ENCODE data around the gene LUZP1. TPM values are rescaled to one million over a fixed set of nuclear protein-coding genes. Genes with fewer than 3 reads are reported as not detected.

LUZP1 gene
- total and polyA plus RNA-seq, 2 donors (not counting 3 experiments of a cell fraction or from before 2014, with no cell fraction given) = 26.3 to 82.4 TPM

- no peak overlapping the region for H3K4me2 ChIP-seq (ENCODE audit: insufficient read depth, low read length)
- H2AFZ ChIP-seq (ENCODE audit: low read depth, low read length) = no peak overlapping the region
- H3K79me2 ChIP-seq (ENCODE audit: control insufficient read depth, insufficient read depth, low read length) = peaks cover 45% of the 10 kb centered on the region
- H3K9ac ChIP-seq (replicated peaks; ENCODE audit: extremely low read depth, insufficient read depth, low read length) = no peak overlapping the region
- DNase-seq (ENCODE audit: low read depth, low spot score) (no peak), FAIRE-seq (no peak)
- H3K36me3 ChIP-seq (ENCODE audit: control insufficient read depth in 2 of 2, extremely low read depth in 1 of 2, insufficient read depth in 2 of 2, low read length in 2 of 2) = peaks cover 28 to 58% of the 10 kb centered on the region in 2 experiments
- TF ChIP-seq FOS (IDR thresholded peaks at IDR 0.05; ENCODE audit: borderline replicate concordance, insufficient read depth, low read length) = no peak
- no peak for TF ChIP-seq EZH2 (IDR thresholded peaks at IDR 0.05; ENCODE audit: borderline replicate concordance, low read depth, low read length, severe bottlenecking)
- TF ChIP-seq CTCF (IDR thresholded peaks at IDR 0.05; ENCODE audit: extremely low read depth in 1 of 2, insufficient read depth in 1 of 2, low read depth in 1 of 2, low read length in 2 of 2) = no peak
- no peak for TF ChIP-seq MYC (IDR thresholded peaks at IDR 0.05; ENCODE audit: low read depth, low read length)
- TF ChIP-seq JUN (IDR thresholded peaks at IDR 0.05; ENCODE audit: borderline replicate concordance, insufficient read depth, insufficient read length, low read depth) = no peak
- no peak for TF ChIP-seq GATA2 (IDR thresholded peaks at IDR 0.05; ENCODE audit: insufficient read depth, insufficient read length, low read depth, low read length)
- TF ChIP-seq POLR2AphosphoS5 (IDR thresholded peaks at IDR 0.05; ENCODE audit: insufficient read depth, low read depth, low read length) = no peak
- TF ChIP-seq, protein P1, sequence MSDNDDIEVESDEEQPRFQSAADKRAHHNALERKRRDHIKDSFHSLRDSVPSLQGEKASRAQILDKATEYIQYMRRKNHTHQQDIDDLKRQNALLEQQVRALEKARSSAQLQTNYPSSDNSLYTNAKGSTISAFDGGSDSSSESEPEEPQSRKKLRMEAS (IDR thresholded peaks at IDR 0.05; ENCODE audit: insufficient read depth, insufficient read length) = no peak
- no peak for TF ChIP-seq POLR2A (IDR thresholded peaks at IDR 0.05; ENCODE audit: low read depth, low read length)
- no peaks in the 10 kb centered on the region for H3K9me3 ChIP-seq (replicated peaks; ENCODE audit: control insufficient read depth, insufficient read depth, low read length)
- no peak overlapping the region for H3K27ac ChIP-seq (ENCODE audit: insufficient read depth, low read depth, low read length)
- no peaks in the 10 kb centered on the region for H3K4me1 ChIP-seq (ENCODE audit: control insufficient read depth, extremely low read depth, insufficient read depth, low read length)
- ChIA-PET CTCF (interaction anchor here (2.1 to 17.3 kb wide), 2 partner anchors 9 to 94 kb away, joined by 16 to 671 read pairs; no protein-coding TSS in a partner anchor), POLR2A (no interaction called here)
- H3K27me3 ChIP-seq (ENCODE audit: control insufficient read depth in 2 of 2, insufficient read depth in 2 of 2, low read length in 2 of 2) = no peaks in the 10 kb centered on the region
- H3K9me1 ChIP-seq (replicated peaks; ENCODE audit: control insufficient read depth, extremely low read depth, insufficient read depth, low read length) = no peaks in the 10 kb centered on the region
- intact Hi-C loops (cut with micrococcal nuclease) (no loop called here), dilution Hi-C loops (cut with MboI; ENCODE audit: extremely low pct_ligation_motif_present, low sequenced_read_pairs) (loop anchor here (10.0 kb wide), 1 partner anchor 95 kb away; no protein-coding TSS in a partner anchor)
- BruUV-seq (replicated peaks) = no TSS peak
- no peak overlapping the region for H3K4me3 ChIP-seq (replicated peaks in 1 of 3; ENCODE audit: insufficient read depth in 1 of 3, low read depth in 1 of 3, low read length in 3 of 3)
- peaks cover 3% of the 10 kb centered on the region for H4K20me1 ChIP-seq (replicated peaks; ENCODE audit: control insufficient read depth, extremely low read depth, insufficient read depth, low read length)
These were observed 78.6 kb downstream of the LUZP1 start for GRCh38 chr1:23090056-23090455.
